Measurements from ENCODE around the gene ATP8A2. TPM values are rescaled to one million over a fixed set of nuclear protein-coding genes. Genes with fewer than 3 reads are reported as not detected.
A peak's percentile ranks its signal among the peaks of the same experiment; 100 is the strongest.

Gene ATP8A2
- total RNA-seq, 1 donor from 2014 or later: 0.86 TPM

DNA sequence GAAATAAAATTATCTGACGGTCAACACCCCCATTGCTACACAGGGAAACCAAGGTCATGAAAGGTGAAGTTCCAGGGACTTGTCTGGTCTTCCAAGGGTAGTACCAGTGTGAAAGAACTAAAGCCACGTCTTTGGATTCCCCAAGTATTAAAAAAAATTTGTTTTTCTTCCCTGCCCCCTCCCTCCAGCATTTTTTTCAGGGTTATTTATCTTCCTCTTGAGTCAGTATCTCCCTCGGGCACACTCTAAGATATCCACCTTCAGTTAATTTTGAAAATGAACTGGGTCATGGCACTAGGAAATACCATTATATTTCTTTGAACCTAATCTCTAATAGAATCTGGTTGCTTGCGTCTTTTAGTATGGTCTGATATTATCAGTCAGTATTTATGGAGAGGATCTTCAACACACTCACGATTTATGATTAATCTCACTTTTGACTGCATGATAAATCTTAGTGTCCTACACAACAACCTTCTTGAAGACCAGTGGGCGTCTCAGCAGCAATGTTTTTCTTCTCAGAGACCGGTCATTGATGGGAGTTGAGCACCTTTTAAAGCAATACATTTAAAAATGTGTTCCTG, 9.1 kb downstream of the ATP8A2 start:
- DNase-seq (ENCODE audit: low read depth): no peak

DNA sequence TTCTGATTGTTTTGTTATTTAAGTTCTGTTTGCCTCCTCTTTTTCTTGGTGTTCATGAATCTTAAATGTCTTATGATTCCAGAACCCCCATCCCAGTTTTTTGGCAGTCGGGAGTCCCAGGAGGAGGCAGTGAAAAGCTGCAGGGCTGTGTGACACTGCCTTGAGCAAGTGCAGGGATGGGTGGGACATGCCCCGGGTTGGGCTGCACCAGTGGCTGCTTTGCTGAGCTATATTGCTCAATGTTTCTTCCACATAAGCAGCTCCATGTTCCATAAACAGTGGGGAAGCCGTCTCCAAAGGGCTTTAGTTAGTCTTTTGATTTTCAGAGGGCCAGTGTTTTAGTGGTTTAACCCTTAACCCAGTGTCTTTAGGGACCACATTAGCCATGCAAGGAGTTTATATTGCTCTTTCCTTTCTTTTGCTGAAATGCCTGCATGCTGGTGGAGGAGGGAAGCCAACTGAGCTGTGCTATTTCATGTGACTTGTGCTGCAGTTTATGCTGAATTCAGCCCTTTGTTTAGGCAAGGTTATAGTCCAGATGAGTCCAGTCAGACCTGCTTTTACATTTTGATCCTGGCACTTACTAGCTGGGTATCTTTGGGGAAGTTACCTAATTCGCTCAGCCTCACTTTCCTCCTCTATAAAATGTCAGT, 13.1 kb downstream of the ATP8A2 start:
- DNase-seq (ENCODE audit: low read depth): no peak

DNA sequence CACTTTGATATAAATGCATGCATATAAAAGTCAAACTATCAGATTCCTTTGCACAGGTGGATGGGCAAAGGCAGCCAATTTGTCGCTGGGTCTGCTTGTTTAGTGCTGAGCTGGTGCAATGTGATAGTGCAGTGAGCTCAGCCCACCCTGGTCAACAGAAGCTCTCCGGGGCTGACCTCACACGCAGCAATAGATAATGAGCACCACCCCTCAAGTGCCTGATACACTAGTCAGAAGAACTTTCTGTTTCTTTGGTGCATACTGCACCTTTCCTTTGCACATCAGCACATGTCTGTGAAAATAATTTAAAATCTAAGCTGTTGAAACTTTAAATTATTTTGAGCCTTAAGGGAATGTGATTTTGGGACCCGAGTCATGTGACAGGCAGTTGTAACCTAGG, 20.2 kb downstream of the ATP8A2 start:
- DNase-seq (ENCODE audit: low read depth): no peak

DNA sequence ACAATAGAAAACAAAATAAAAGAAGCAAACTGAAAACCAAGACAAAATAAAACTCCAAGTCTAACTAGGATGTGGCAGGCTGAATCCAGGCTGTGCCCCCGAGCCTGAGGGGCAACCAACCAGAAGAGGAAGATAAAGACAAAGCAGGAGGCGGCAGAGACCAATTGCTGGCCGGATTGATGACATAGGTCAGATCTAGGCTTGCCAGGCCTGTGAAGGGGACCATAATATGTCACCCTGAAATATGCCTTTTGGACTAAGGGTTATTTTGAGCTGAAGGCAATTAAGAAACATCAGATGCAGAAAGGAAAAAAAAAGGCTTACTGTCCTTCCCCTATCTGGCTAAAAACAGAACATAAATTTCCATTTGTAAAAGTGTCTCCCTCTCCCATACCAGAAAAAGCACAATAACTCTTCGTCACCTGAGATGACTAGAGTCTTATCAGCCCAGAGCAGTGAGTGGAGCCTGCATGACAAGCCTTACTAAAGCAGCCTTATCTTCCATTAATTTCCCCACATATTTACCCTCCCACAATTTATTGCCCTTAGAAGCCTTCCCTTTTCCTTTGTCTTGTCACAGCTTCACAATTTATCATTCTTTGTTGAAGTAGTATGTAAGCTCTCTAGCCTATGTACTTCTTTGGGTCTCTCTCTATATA, 22.8 kb downstream of the ATP8A2 start:
- no peak for DNase-seq (ENCODE audit: low read depth)

DNA sequence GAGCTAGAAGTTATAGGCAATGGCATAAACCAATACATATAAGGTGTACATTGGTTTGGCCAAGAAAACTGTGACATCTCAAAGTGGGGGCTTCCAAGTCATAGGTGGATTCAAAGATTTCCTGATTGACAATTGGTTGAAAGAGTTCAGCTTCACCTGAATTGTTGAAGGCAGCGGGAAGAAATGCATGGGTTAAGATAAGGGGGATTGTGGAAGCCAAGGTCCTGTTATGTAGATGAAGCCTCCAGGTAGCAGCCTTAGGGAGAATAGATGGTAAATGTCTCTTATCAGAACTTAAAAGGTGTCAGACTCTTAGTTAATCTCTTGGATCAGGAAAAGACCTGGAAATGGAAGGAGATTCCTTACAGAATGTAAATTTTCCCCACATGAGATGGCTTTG, 26.0 kb downstream of the ATP8A2 start:
- no peak for DNase-seq (ENCODE audit: low read depth)

DNA sequence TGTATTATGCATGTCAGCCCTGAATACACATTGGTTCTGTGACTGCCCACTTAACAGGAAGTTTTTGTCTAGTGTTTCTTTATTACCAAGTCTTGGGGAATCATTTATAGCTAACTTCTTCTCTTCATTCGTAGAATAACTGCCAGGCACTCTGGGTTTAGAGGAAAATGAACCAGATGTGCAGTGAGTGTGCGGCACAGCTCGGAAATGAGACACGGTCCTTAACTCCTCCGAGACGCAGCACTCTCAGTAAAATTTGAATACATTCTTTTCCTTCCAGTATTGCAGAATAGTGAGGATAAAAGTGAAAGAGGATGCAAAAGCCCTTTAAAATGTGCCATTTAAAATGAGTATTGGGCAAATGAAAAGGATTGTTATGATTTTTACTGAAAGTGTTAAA, 29.2 kb downstream of the ATP8A2 start:
- no peak for DNase-seq (ENCODE audit: low read depth)

DNA sequence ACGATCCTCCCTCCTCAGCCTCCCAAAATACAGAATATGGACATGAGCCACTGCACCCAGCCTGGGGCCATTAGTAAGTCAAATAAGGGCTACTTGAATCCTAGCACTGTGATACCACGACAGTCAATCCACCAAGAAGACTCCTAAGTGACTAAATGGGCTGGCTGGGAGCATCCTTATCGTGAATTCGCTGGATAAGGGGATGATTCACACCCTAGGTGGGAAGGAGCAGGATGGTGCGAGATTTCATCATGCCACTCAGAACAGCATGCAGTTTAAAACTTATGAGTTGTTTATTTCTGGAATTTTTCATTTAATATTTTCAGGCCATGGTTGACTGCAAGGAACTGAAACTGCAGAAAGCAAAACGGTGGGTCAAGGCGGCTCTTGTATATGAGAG, 30.2 kb downstream of the ATP8A2 start:
- no peak for DNase-seq (ENCODE audit: low read depth)

DNA sequence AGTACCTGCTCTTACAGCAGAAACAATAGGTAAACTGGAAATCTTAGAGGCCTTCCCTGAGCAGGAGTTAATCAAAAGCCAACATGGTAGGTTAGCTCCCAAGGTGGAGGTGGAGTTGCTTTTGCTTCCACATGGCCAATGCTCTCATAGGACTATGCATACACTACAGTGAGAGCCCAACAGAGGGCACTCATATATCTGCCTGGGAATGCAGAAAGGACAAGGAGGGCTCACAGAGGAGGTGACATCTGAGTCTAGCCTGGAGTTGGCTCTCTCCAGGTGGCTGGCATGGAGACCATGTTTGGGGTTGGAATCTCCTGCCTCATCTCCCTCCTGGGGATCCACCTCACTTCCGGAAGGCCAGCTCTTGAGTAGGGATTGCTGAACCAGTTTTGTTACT, 34.6 kb downstream of the ATP8A2 start:
- DNase-seq (ENCODE audit: low read depth): peak; percentile 5

DNA sequence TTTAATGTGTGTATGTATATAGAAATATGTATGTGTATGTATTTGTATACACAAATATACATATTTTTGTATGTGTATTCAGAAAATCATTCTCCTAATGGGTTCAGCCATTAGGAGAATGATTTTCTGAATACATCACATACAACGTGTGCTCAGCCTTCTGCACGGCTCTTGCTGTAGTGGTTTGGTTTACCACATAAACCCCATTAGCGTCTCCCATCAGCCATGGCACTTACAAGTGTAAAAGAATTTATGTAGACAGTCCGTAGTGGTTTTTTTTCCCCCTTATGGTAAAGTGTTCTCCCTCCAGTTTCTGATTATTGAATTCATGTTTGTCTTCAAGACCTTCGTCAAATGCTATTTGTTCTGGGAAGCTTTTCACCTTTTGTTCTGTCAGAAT, 38.2 kb downstream of the ATP8A2 start:
- peak; percentile 4 for DNase-seq (ENCODE audit: low read depth)

DNA sequence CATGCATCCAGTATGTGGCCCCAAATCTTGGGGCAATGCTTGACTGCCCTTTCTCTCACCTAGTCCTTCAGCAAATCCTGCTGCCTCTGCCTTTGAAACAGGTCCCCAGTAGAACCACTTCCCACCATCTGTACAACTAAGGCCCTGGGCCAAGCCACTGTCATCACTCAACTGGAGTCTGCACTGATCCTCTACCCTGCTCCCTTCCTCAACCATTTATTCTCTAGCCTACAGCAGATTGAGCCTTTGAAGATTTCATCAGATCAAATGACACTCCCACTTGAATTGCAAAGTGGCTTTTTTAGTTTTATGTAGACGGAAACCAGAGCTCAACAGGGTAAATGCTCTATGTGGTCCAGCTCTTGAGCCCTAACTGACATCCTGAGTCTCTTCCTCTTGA, 43.5 kb downstream of the ATP8A2 start:
- no peak for DNase-seq (ENCODE audit: low read depth)

DNA sequence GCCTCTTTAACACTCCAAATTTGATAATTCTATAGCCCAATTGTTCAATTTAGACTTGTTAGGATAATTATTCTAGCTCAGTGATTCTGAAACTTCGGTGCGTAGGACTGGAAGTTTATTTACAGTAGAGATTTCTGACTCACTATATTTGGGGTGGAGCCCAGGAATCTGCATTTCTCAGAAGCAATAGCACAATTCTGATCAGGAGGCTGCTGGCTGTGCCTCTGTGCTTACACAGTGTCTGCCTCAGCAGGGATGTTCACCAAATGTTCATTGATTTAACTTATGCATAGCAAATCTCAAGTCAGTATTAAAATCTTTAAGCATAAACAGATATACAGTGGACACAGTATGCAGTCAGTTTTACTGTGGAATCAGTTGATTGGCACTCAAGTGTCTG, 45.8 kb downstream of the ATP8A2 start:
- no peak for DNase-seq (ENCODE audit: low read depth)

DNA sequence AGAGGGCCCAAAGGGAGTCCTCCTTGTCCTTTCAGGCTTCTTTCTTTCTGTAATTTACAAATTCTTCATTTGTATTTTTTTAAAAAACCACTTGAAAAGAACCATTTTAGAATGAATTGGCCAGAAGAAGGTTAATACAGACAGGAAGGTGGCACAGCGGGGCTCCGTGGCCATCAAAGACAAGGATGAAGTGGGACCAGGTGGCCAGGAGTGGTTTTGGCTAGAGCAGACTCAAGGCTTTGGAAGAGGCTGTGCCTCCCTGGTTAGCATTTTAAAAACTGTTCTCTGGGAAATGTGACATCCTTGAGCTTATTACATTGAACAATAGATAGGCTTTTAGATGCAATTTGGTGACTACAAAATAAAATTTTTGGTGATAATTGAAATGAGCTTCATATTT, 48.4 kb downstream of the ATP8A2 start:
- no peak for DNase-seq (ENCODE audit: low read depth)

DNA sequence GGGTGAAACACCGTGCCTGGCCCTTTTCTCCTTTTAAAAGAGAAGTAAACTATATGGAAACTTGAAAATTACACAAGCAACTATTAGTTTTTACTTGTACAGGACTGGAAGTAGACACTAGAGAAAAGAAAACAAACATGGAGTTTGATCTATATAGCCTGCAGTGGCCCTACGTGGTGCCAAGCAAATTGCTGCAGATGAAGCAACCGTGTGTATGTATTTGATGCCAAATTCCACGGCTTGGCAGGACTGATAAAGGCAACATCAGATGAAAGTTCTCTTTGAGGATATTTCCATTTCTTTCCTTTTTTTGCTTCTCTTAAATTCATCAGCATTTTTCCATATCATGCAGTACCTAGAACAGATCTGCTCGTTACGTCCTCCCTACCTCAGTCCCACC, 49.8 kb downstream of the ATP8A2 start:
- no peak for DNase-seq (ENCODE audit: low read depth)

DNA sequence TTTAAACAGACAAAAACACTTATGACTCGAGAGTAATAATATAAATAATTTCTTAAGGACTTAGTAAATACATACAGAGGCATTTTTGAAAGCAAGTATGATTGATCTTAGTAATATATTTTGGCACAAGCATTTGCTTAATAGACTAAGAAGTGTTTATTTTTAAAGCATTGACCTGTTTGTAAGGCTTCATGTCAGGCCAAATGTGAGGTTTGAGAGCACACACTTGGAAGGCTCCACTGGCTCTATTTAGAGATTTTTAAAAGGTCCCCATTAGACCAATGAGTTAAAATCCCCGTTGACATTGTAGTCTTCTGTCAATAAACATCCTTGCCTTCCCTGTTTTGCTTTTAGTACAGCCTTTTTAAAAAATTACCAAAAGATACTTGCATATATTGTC, 50.4 kb downstream of the ATP8A2 start:
- no peak for DNase-seq (ENCODE audit: low read depth)

DNA sequence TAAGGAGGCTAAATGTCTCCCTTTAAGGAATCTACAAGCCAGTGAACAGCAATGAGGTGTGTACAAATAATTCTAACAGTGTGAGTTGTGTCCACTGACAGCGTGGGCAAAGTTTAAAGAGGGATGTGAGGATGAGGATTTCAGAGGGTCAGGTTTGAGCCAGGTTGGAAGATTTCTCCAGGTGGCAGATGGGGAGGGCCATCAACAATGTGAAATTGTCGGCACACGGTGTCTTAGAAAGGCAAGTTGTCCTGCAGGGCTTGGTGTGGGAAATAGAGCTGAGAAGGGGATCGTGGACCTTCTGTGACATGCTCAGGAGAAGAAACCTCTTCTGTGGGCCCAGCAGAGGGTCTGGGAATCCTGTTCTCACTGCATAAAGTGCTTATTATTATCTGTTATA, 52.1 kb downstream of the ATP8A2 start:
- DNase-seq (ENCODE audit: low read depth): no peak

DNA sequence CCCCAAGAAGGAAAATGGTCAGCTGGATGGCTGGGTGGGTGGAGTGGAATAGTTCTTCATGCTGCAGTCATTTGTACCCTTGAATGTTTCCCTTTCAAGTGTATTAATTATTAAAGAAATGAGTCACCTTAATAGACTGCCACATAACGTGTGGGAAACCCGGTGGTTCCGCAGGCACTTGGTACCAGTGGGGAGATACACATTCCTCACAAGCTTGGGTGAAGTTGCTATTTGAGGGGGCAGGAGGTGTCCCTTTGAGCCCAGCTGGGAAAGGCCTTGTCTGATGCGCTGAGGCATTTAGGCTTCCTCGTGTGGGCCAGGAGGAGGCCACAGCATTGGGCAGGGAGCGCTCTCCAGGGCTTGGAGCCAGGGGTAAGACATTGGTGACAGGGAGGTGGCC, 57.7 kb downstream of the ATP8A2 start:
- no peak for DNase-seq (ENCODE audit: low read depth)

DNA sequence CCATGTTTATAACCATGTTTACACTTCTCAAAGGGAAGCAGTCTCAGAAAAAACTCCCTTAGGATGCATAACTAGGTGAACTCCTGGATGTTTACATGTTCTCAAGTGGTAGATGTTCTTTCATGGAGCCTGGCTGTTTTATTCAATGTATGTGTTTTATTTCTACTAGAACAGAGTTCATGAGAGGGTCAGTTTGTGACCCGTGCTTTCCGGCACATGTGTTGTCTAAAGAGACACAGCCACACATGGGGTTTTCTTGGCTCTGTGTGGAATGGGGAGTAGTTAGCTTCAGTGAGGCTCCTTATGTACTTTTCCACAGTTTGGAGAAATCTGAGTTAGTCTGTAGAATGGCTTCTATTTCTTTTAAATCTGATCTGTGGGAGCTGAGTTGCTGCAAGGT, 60.9 kb downstream of the ATP8A2 start:
- no peak for DNase-seq (ENCODE audit: low read depth)

DNA sequence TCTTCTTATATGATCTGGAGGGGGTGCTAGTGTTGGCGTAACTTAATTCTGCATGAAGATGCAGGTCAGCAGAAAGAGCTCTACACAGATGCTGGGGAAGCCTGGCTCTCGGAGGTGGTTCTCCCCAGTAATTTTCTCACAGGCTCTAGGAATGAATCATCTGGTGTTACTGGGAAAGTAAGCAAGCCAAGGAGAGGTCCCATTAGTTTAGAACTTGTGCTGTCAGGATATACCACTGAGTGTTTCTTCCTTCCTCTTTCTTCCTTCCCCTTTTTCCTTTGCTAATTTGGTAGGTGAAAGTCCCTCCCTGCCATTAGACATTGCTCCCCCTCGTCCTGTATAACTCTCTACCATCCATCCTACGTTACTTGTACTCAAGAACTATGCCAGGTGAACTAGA, 68.3 kb downstream of the ATP8A2 start:
- DNase-seq (ENCODE audit: low read depth): no peak

DNA sequence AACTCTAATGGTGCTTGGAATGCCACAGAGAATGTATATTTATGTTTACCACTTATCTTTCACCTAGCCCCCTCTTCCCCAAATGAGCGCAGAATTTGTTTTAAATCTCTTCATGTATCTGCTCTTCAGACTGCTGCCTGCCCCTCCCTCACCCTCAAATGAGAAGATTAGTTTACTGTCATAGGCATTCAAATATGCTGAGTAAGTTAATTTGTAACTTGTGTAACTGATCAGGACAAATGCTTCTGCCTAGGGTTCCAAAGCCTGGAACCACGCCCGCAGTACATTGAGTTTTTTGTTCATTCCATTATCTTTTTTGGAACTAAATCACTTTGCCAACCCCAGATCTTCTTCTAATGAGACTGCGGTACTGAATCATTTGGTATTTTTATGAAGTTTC, 74.5 kb downstream of the ATP8A2 start:
- no peak for DNase-seq (ENCODE audit: low read depth)

DNA sequence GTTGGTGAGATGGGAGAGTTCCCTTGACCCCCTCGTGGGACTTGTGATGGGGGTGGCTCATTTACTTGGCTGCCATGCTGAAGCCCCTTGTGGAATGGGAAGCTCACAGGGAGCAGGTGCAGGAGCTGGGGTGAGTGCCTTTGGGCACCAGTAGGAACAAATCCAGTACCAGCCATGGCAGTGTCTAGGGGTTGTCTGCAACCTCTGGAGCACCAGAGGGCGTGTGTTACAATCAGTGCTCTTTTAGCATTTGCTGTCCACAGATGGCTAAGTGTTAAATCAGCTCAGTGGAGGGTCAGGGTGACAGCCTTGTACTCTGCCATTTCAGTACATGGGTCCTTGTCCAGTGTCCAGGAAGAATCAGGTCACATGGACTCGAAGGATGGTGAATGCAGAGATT, 75.6 kb downstream of the ATP8A2 start:
- no peak for DNase-seq (ENCODE audit: low read depth)

DNA sequence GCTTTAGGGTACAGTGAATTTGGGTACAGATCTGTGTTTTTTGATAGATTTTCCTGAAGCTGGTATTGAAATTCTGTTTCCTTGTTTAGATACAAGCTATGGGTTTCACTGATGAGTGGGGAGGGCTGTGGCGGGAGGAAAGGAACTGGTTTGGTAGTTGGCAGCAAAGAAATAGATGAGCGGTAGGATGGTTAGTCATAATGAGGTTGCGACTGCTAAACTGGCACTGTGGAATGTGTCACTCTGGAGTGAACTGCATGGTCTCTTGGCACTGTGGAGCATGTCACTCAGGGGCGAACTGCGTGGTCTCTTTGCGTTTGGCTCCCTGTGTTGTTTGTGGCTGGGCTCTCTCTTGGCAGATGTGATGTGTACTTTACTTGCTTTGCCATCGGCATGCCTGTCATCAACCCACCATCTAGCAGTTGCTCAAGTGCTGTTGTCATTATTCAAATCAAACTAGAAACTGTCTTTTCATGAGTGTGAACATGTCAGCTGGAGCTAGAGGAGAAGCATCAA, 82.1 kb downstream of the ATP8A2 start:
- no peak for DNase-seq (ENCODE audit: low read depth)

DNA sequence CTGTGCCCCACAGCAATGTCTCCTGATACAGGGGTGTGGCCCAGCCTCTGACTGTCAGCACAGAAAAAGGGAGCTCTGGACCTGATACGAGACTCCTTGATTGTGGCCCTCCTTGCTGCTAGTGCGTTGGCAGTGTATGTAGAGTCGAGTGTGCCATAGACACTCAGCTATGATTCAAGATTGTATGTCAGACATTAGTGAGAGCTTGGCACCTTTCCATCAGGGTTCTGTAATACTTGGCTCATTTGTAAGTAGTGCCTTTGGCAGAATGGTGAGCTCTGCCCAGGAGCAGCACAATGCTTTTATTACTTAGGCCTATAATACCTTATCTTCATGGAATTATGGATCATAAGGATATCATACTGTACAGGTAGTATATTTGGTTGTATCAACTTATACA, 83.4 kb downstream of the ATP8A2 start:
- DNase-seq (ENCODE audit: low read depth): no peak

DNA sequence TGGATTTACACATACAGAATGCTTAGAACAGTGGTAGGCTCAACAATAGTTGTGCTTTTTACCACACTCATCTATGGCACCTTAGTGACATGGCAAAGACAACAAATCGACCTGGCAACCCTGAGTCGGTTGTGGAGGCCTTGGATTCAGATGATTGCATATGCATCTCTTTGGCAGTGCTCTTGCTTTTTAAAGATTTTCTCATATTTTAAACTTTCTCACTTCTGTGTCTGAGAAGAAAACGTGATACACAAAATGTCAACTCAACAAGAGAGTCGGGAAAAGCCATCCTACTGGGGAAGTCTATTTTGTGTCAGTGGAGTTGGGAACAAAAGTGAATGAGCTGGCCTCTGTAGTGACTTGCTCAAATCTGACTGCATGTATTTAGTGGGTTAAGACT, 85.8 kb downstream of the ATP8A2 start:
- DNase-seq (ENCODE audit: low read depth): no peak
